Neural cell (in vitro differentiated cells): ENCODE results near the gene ACBD6. TPM values are rescaled to one million over a fixed set of nuclear protein-coding genes. Genes with fewer than 3 reads are reported as not detected.

ENCODE experiments used
- H2AFZ ChIP-seq: fragments of 200-600, 300-800 bp; sonication (generic), shearing (Covaris generic); 2 replicates; pipeline ENCODE4 v1.6.0; 2014; ENCODE audit warnings: low read depth, mild to moderate bottlenecking, antibody characterized with exemption, low read length, moderate library complexity
- H3F3A ChIP-seq: fragments of 200-600 bp; shearing (Covaris generic); 2 replicates; pipeline ENCODE4 v1.6.1; 2016; ENCODE audit warnings: mild to moderate bottlenecking, moderate library complexity, mixed read lengths, antibody characterized with exemption, low read length; ENCODE audit not compliant: insufficient read depth, poor library complexity, severe bottlenecking
- H3K27ac ChIP-seq: fragments of 200-600, 300-800 bp; sonication (generic), shearing (Covaris generic); 2 replicates; pipeline ENCODE4 v1.5.1; 2014; ENCODE audit warnings: mild to moderate bottlenecking, low read length, moderate library complexity
- H3K27me3 ChIP-seq: fragments of 300-800, 200-600 bp; sonication (generic), shearing (Covaris generic); 2 replicates; pipeline ENCODE4 v1.6.0; 2014; ENCODE audit warnings: mild to moderate bottlenecking, low read depth, low read length, moderate library complexity; ENCODE audit not compliant: insufficient read depth
- H3K36me3 ChIP-seq: fragments of 300-800, 200-600 bp; sonication (generic), shearing (Covaris generic); 2 replicates; pipeline ENCODE4 v1.5.1; 2014; ENCODE audit warnings: mild to moderate bottlenecking, antibody characterized with exemption, low read length, moderate library complexity; ENCODE audit not compliant: insufficient read depth
- H3K4me2 ChIP-seq: fragments of 300-800, 200-600 bp; sonication (generic), shearing (Covaris generic); 2 replicates; pipeline ENCODE4 v1.6.0; 2014; ENCODE audit warnings: mild to moderate bottlenecking, low read length
- H3K4me3 ChIP-seq: fragments of 300-800, 200-600 bp; sonication (generic), shearing (Covaris generic); 2 replicates; pipeline ENCODE4 v1.5.1; 2014; ENCODE audit warnings: mild to moderate bottlenecking, low read length, moderate library complexity
- H3K79me2 ChIP-seq: fragments of 200-600 bp; shearing (Covaris generic); replicated peaks from 2 replicates; pipeline ENCODE4 v1.6.0; 2014; ENCODE audit warnings: mild to moderate bottlenecking, low read length, moderate library complexity; ENCODE audit not compliant: insufficient read depth
- H3K9ac ChIP-seq: fragments of 300-800, 200-600 bp; sonication (generic), shearing (Covaris generic); 2 replicates; pipeline ENCODE4 v1.6.1; 2016; ENCODE audit warnings: mild to moderate bottlenecking, low read length, mixed read lengths
- H3K9me2 ChIP-seq: fragments of 200-600 bp; shearing (Covaris generic); 2 replicates; pipeline ENCODE4 v1.6.1; 2016; ENCODE audit warnings: mild to moderate bottlenecking, low read length, mixed read lengths; ENCODE audit not compliant: insufficient read depth
- H3K9me3 ChIP-seq: fragments of 200-600, 300-800 bp; sonication (generic), shearing (Covaris generic); 2 replicates; pipeline ENCODE4 v1.6.1; 2016; ENCODE audit warnings: mild to moderate bottlenecking, mixed run types, low read length, moderate library complexity, mixed read lengths
- H4K20me1 ChIP-seq: fragments of 200-600 bp; shearing (Covaris generic); 2 replicates; pipeline ENCODE4 v1.6.1; 2016; ENCODE audit warnings: mild to moderate bottlenecking, mixed run types; ENCODE audit not compliant: insufficient read depth
- EP300 ChIP-seq: fragments of 450-650 bp; conservative IDR thresholded peaks from 2 replicates; pipeline ENCODE4 v1.6.1; 2014; ENCODE audit warnings: antibody characterized with exemption, mild to moderate bottlenecking, moderate library complexity; ENCODE audit not compliant: poor library complexity, severe bottlenecking
- EZH2 ChIP-seq: fragments of 200-600, 300-800 bp; shearing (Covaris generic), sonication (generic); IDR thresholded peaks from 2 replicates; pipeline ENCODE4 v1.6.1; 2014; ENCODE audit warnings: antibody characterized with exemption, low read length, borderline replicate concordance, mild to moderate bottlenecking; ENCODE audit not compliant: insufficient read depth, poor library complexity, severe bottlenecking
- MXI1 ChIP-seq: fragments of 450-650 bp; conservative IDR thresholded peaks from 2 replicates; pipeline ENCODE4 v1.6.1; 2014; ENCODE audit warnings: antibody characterized with exemption, mild to moderate bottlenecking; ENCODE audit not compliant: poor library complexity, severe bottlenecking
- POLR2AphosphoS5 ChIP-seq: IDR thresholded peaks from 2 replicates; pipeline ENCODE4 v1.6.1; 2012
- RAD21 ChIP-seq: fragments of 450-650 bp; conservative IDR thresholded peaks from 2 replicates; pipeline ENCODE4 v1.6.1; 2014; ENCODE audit warnings: antibody characterized with exemption, mild to moderate bottlenecking, moderate library complexity
- SMC3 ChIP-seq: fragments of 450-650 bp; conservative IDR thresholded peaks from 2 replicates; pipeline ENCODE4 v1.6.1; 2014; ENCODE audit warnings: antibody characterized with exemption, mild to moderate bottlenecking, moderate library complexity; ENCODE audit not compliant: poor library complexity
- TAF1 ChIP-seq: IDR thresholded peaks from 2 replicates; pipeline ENCODE4 v1.6.1; 2012; ENCODE audit warnings: low read depth
- polyA plus RNA-seq: library from polyadenylated mRNA; depleted of rRNA; stranded (reverse); fragments of >200 nt; gene quantifications from 2 replicates; pipeline ENCODE4 v1.2.3, GENCODE V29; 2014
- TF ChIP-seq, protein P1 (sequence below): IDR thresholded peaks from 2 replicates; pipeline ENCODE4 v1.6.1; 2012; ENCODE audit warnings: borderline replicate concordance
- TF ChIP-seq, protein P2 (sequence below): fragments of 450-650 bp; IDR thresholded peaks from 2 replicates; pipeline ENCODE4 v1.5.1; 2014; ENCODE audit warnings: antibody characterized with exemption, mild to moderate bottlenecking, moderate library complexity; ENCODE audit not compliant: poor library complexity, severe bottlenecking

Gene ACBD6
- polyA plus RNA-seq, 1 donor from 2014 or later: 92.4 TPM

DNA sequence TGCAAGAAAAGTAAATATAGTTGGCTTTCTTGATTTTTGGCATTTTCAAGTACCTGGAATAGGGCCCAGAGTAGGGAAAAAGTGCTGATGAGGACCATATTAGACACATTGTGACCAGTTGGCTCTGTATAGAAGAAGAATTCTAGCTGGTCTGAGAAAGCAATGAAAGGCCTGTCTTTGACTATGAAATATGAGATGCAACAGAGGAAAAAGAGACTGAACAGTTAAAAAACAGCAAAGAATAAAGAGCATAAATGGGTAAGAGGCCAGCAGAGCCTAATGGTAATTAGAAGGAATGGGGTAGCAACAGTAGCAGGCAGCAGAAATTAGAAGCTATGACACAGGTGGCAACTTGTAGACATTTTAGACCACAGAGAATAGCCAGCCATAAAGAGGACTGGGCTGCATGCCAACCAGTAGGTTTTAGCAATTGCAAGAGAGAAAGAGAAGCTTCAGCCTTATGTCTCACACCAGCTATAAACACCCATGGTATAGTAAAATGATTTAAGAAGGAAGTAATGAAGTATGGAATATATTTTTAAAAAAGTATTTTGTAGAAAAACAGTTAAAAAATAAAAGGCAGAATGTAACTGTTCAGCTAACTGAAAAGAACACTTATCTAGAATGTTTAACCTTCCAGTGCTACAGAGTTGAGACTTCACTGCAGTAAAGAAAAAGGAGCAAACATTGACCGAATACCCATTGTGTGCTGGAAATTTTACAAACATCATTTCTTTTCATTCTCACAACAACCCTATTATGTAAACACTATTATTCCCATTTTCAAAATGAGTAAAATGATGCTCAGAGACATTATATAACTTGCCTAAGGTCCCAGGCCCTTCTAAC lies 158.2 kb downstream of the ACBD6 start:
- TF ChIP-seq POLR2AphosphoS5: no peak
- TF ChIP-seq TAF1: no peak
- TF ChIP-seq, protein P1, sequence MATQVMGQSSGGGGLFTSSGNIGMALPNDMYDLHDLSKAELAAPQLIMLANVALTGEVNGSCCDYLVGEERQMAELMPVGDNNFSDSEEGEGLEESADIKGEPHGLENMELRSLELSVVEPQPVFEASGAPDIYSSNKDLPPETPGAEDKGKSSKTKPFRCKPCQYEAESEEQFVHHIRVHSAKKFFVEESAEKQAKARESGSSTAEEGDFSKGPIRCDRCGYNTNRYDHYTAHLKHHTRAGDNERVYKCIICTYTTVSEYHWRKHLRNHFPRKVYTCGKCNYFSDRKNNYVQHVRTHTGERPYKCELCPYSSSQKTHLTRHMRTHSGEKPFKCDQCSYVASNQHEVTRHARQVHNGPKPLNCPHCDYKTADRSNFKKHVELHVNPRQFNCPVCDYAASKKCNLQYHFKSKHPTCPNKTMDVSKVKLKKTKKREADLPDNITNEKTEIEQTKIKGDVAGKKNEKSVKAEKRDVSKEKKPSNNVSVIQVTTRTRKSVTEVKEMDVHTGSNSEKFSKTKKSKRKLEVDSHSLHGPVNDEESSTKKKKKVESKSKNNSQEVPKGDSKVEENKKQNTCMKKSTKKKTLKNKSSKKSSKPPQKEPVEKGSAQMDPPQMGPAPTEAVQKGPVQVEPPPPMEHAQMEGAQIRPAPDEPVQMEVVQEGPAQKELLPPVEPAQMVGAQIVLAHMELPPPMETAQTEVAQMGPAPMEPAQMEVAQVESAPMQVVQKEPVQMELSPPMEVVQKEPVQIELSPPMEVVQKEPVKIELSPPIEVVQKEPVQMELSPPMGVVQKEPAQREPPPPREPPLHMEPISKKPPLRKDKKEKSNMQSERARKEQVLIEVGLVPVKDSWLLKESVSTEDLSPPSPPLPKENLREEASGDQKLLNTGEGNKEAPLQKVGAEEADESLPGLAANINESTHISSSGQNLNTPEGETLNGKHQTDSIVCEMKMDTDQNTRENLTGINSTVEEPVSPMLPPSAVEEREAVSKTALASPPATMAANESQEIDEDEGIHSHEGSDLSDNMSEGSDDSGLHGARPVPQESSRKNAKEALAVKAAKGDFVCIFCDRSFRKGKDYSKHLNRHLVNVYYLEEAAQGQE: no peak
- TF ChIP-seq EP300: no peak
- TF ChIP-seq, protein P2, sequence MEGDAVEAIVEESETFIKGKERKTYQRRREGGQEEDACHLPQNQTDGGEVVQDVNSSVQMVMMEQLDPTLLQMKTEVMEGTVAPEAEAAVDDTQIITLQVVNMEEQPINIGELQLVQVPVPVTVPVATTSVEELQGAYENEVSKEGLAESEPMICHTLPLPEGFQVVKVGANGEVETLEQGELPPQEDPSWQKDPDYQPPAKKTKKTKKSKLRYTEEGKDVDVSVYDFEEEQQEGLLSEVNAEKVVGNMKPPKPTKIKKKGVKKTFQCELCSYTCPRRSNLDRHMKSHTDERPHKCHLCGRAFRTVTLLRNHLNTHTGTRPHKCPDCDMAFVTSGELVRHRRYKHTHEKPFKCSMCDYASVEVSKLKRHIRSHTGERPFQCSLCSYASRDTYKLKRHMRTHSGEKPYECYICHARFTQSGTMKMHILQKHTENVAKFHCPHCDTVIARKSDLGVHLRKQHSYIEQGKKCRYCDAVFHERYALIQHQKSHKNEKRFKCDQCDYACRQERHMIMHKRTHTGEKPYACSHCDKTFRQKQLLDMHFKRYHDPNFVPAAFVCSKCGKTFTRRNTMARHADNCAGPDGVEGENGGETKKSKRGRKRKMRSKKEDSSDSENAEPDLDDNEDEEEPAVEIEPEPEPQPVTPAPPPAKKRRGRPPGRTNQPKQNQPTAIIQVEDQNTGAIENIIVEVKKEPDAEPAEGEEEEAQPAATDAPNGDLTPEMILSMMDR: no peak
- TF ChIP-seq RAD21: no peak
- TF ChIP-seq MXI1: no peak
- no peak for TF ChIP-seq EZH2
- TF ChIP-seq SMC3: no peak
- Histone ChIP-seq H3F3A (no peaks in the 10 kb centered on the region), H3K27ac (no peak overlapping the region)

DNA sequence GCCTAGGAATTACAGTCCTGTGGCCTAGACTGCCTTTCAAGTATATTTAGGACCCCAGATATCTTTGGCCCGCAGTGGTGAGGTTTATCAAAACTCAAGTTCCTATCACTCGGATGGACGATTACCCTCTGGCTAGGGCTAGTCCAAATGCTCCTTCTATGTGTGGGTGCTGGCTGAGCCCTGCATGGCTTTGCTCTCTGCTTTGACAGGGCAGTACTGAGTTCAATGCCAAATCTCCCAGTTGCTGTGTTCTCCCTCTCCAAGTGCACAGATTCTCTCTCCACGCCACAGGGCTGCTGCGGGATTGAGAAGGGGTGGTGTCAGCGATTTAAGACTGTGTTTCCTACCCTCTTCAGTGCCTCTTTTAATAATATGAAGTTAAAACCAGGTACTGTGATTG lies 175.3 kb downstream of the ACBD6 start:
- TF ChIP-seq SMC3 (no peak), EZH2 (no peak), TAF1 (no peak), EP300 (no peak), RAD21 (no peak), POLR2AphosphoS5 (no peak), MXI1 (no peak)
- TF ChIP-seq, protein P2: no peak
- TF ChIP-seq, protein P1: no peak

More for the DNA sequence above, 158.2 kb downstream of the ACBD6 start:
- Histone ChIP-seq H3K9me3 (no peaks in the 10 kb centered on the region), H3K4me3 (no peak overlapping the region), H3K9ac (no peak overlapping the region), H3K27me3 (no peaks in the 10 kb centered on the region), H3K36me3 (no peaks in the 10 kb centered on the region), H3K79me2 (no peaks in the 10 kb centered on the region), H4K20me1 (no peaks in the 10 kb centered on the region), H2AFZ (no peak overlapping the region), H3K4me2 (no peak overlapping the region), H3K9me2 (no peaks in the 10 kb centered on the region)

More for the DNA sequence above, 175.3 kb downstream of the ACBD6 start:
- Histone ChIP-seq H3K27me3 (no peaks in the 10 kb centered on the region), H3K79me2 (no peaks in the 10 kb centered on the region), H3K4me2 (no peak overlapping the region), H3K36me3 (no peaks in the 10 kb centered on the region), H4K20me1 (no peaks in the 10 kb centered on the region), H3K4me3 (no peak overlapping the region), H2AFZ (no peak overlapping the region), H3K9ac (no peak overlapping the region), H3K9me3 (no peaks in the 10 kb centered on the region), H3F3A (no peaks in the 10 kb centered on the region), H3K27ac (no peak overlapping the region), H3K9me2 (no peaks in the 10 kb centered on the region)
